Astrocyte of the cerebellum (primary cell): ENCODE data around the gene NPHP4.

Experiments
- DNase-seq: peaks from one replicate; pipeline ENCODE4 v3.0.0-alpha.2; 2011; ENCODE audit warnings: low read depth
- H3K4me3 ChIP-seq: 2 replicates; pipeline ENCODE4 v1.5.1; 2011; ENCODE audit warnings: mild to moderate bottlenecking, low read depth, low read length, moderate library complexity
- in situ Hi-C: cut with HindIII; loops from 2 replicates; pipeline ENCODE4 v1.10.0; 2017; ENCODE audit warnings: low sequenced_read_pairs
- TF ChIP-seq, protein P1 (sequence below): IDR thresholded peaks from 2 replicates; pipeline ENCODE4 v1.5.1; 2012; ENCODE audit warnings: low read length, low read depth, moderate library complexity, mild to moderate bottlenecking; ENCODE audit errors: missing control alignments

NPHP4 gene

DNA sequence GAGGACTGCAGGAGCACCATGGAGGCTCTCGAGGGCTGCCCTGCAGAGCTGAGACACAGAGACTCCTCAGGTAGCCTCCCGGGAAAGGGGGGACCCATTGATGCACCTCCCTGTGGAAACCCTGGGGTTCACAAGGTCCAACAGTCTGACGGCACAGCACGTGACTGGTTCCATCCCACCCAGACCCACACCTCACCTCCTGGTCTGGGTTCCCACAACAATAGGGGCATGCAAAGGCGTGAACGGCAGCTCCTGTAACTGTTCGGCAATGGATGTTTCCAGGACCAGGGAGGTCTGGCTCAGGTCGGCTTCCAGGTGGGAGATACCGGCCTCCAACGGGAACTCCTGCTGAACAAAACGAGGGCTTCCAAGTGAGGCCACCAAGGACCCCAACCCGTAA, 86.8 kb downstream of the NPHP4 start:
- in situ Hi-C loops = no loop called here
- DNase-seq = no peak
- TF ChIP-seq, protein P1, sequence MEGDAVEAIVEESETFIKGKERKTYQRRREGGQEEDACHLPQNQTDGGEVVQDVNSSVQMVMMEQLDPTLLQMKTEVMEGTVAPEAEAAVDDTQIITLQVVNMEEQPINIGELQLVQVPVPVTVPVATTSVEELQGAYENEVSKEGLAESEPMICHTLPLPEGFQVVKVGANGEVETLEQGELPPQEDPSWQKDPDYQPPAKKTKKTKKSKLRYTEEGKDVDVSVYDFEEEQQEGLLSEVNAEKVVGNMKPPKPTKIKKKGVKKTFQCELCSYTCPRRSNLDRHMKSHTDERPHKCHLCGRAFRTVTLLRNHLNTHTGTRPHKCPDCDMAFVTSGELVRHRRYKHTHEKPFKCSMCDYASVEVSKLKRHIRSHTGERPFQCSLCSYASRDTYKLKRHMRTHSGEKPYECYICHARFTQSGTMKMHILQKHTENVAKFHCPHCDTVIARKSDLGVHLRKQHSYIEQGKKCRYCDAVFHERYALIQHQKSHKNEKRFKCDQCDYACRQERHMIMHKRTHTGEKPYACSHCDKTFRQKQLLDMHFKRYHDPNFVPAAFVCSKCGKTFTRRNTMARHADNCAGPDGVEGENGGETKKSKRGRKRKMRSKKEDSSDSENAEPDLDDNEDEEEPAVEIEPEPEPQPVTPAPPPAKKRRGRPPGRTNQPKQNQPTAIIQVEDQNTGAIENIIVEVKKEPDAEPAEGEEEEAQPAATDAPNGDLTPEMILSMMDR = no peak
- H3K4me3 ChIP-seq = no peak overlapping the region

DNA sequence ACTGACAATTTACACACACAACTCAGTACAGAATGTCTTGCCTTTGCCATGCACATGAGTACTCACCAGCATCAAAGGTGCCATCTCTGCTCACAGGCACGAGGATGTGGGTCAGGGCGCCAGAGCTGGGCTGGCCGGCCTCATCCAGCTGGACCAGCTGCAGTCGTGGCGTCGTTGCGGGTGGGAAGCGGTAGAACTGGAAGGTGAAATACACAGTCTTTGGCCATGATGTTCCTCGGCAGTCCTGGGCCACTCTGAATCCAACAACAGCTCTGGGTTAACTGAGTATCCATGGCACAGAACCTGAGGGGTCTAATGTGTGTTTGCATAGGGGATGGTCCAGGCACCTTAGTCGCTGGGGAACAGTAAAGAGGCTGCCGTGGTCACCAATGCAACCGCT, 87.7 kb downstream of the NPHP4 start:
- no peak overlapping the region for H3K4me3 ChIP-seq
- TF ChIP-seq, protein P1 = no peak
- in situ Hi-C loops = no loop called here
- no peak for DNase-seq

DNA sequence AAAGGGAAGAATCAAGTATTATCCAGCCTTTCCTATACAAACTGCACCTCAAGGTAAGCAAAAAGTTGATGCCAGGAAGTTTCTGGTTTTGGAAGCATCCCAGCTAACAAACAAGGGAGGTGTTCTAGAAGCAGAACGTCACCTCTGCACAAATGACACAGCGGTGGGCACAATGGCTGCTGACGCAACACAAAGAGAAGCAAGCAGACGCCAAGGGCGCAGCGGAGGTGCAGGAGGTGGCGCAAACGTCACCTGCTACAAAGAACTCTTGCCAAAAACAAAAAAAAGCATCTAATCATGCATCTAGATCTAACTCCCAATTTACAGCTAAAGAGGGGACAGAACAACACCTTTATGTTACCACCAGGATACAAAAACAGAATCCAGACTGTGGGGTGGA, 88.5 kb downstream of the NPHP4 start:
- TF ChIP-seq, protein P1 = no peak
- in situ Hi-C loops = no loop called here
- DNase-seq = no peak
- no peak overlapping the region for H3K4me3 ChIP-seq

DNA sequence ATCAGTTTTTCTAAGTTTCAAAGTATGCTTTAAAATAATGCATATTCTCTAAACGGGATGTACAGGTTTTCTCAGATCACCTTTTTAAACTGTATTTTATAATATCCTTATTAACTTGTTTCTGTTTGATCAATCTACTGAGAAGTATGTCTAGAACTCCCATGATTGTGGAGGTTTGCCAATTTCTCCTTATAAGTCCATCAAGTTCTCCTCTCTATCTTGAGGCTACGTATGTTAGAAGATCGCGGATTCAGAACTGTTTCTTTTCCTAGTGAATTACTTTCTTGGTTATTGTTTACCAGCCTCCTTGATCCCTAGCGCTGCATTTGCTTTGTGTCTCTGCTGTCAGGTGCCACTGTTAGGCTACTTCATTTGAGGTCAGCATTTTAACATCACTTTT, 89.2 kb downstream of the NPHP4 start:
- H3K4me3 ChIP-seq = no peak overlapping the region
- in situ Hi-C loops = no loop called here
- TF ChIP-seq, protein P1 = no peak
- no peak for DNase-seq

DNA sequence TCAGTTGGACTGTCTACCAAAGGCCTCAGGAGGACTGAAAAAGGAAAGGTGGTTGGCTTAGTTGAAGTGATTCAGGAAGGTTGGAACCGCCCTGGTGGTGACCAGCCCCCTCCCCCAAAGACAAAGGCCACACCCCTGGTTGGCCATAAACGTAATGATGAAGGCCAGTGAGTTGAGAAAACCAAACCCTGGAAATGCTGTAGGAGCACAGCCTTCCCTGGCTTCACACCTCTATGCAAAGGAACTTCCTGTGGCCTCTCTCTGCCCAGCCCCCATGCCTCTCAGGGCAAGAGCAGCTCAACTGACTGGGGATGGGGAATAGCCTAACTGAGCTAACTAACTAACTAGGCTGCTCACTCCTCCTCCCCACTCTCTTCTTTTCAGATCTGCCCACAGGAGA, 90.4 kb downstream of the NPHP4 start:
- in situ Hi-C loops = no loop called here
- TF ChIP-seq, protein P1 = no peak
- DNase-seq = no peak
- no peak overlapping the region for H3K4me3 ChIP-seq

DNA sequence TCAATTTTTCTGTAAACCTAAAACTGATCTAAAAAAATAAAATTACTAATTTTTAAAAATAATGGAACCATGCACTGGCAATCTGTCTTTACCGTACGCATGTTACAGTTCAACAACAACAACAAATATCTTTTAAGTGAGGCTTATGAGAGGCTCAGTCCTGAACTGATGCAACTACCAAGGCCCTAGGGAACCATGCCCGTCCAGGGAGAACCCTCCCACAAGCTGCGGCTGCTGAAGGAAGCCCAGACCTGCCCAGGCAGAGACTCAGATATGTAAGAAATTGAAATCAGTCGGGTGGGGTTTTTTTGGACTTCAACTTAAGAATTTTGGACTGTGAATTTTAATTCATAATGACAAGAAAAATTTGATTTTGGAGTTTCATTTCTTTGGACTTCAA, 91.1 kb downstream of the NPHP4 start:
- in situ Hi-C loops = no loop called here
- no peak for DNase-seq
- TF ChIP-seq, protein P1 = no peak

DNA sequence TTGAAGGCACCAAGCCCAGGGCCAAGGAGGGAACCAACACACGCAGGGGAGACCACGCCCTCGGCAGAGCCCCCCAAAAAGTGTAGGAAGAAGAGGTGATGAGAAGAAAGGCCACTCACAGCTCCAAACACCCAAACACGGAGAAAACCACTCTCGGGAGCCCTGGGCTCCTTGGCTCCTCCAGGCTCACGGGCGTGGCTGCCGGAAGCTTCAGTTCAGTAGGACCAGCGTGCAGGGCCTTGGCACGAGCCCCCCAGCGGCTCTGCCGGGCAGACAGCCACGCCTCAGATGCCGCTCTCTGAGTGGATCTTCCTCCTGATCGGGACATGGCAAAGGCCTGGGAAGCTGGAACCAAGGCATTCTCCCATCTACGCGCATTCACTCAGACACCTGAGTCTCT, 94.0 kb downstream of the NPHP4 start:
- no peak for DNase-seq
- in situ Hi-C loops = no loop called here
- TF ChIP-seq, protein P1 = no peak
- no peak overlapping the region for H3K4me3 ChIP-seq

More for the DNA sequence above, 91.1 kb downstream of the NPHP4 start:
- no peak overlapping the region for H3K4me3 ChIP-seq
